ENCODE data around the gene PPP5C.

Gene PPP5C

DNA sequence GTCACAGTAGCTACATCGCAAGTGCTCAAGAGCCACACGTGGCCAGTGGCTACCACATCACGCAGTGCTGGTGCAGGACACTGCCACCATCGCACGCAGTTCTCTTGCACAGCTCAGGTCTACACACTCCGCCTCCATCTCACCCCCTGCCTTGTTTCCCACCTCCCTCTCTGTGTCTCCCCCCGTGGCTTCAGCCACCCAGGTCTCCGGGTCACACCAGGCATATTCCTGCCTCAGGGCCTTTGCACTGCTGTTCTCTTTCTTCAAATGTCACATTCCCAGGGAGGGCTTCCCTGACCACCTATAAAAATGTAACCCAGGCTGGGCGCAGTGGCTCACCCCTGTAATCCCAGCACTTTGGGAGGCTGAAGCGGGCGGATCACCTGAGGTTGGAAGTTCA lies 55.8 kb downstream of the PPP5C start:
- Histone ChIP-seq H3K9me2 (replicated peaks; ENCODE audit: insufficient read depth, low read length) (no peaks in the 10 kb centered on the region), H3K9ac (ENCODE audit: low read length) (no peak overlapping the region), H3F3A (ENCODE audit: insufficient read depth) (0 out of 2 replicates have a peak, but pooled peaks cover 4% of the 10 kb centered on the region), H3K4me2 (ENCODE audit: low read depth, low read length, poor library complexity, severe bottlenecking) (no peak overlapping the region), H3K36me3 (ENCODE audit: low read length) (no peaks in the 10 kb centered on the region), H3K4me3 (ENCODE audit: insufficient read depth, low read length, poor library complexity, severe bottlenecking) (no peak overlapping the region), H3K79me2 (ENCODE audit: insufficient read depth, low read length) (no peaks in the 10 kb centered on the region), H3K27ac (ENCODE audit: low read depth, low read length) (peak overlapping the region; percentile 50; the same call in 1 of the 2 replicates), H2AFZ (ENCODE audit: low read depth, low read length, severe bottlenecking) (peak overlapping the region; percentile 38), H3K27me3 (ENCODE audit: low read length) (no peaks in the 10 kb centered on the region), H3K9me3 (ENCODE audit: insufficient read depth, low read length) (no peaks in the 10 kb centered on the region), H4K20me1 (ENCODE audit: low read depth, low read length) (no peaks in the 10 kb centered on the region)
- TF ChIP-seq EZH2phosphoT487 (conservative IDR thresholded peaks at IDR 0.05; ENCODE audit: low read length) = no peak
- TF ChIP-seq, protein P1, sequence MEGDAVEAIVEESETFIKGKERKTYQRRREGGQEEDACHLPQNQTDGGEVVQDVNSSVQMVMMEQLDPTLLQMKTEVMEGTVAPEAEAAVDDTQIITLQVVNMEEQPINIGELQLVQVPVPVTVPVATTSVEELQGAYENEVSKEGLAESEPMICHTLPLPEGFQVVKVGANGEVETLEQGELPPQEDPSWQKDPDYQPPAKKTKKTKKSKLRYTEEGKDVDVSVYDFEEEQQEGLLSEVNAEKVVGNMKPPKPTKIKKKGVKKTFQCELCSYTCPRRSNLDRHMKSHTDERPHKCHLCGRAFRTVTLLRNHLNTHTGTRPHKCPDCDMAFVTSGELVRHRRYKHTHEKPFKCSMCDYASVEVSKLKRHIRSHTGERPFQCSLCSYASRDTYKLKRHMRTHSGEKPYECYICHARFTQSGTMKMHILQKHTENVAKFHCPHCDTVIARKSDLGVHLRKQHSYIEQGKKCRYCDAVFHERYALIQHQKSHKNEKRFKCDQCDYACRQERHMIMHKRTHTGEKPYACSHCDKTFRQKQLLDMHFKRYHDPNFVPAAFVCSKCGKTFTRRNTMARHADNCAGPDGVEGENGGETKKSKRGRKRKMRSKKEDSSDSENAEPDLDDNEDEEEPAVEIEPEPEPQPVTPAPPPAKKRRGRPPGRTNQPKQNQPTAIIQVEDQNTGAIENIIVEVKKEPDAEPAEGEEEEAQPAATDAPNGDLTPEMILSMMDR (IDR thresholded peaks at IDR 0.05; ENCODE audit: insufficient read depth, low read length, poor library complexity, severe bottlenecking) = no peak

DNA sequence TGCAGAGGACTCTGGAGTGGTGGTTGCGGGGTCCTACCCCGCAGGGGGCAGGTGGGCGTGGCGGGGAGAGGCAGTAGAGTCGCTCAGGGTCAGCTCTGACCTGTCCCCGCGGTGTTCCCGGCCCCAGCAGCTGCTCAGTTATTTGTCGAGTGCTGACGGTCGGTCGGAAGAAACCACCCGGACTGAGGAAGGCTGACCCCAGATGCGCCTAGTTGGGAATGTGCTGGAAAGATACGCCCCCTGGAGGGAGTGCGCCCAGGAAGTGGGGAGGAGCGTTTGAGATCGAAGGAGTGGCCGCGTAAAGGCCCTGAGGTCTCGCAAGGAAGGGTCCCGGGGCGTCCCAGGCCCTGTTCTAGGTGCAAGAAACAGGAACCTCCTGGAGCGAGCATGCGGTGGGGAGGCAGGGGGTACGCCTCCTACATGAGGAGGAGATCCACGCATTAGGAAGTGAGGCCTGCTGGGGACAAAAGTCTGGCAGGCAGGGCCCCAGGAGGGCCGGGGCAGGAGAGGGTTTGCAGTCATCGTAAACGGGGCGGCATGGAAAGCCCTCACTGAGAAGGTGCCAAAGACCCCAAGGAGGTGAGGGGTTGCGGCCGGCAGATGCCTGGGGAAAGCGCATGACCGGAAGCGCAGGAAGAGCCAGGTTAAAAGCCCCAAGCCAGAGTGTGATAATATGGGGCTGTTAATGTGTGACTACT lies 57.3 kb downstream of the PPP5C start:
- Histone ChIP-seq H3F3A (ENCODE audit: insufficient read depth) (0 out of 2 replicates have a peak, but pooled peaks cover 4% of the 10 kb centered on the region), H3K4me2 (ENCODE audit: low read depth, low read length, poor library complexity, severe bottlenecking) (no peak overlapping the region), H3K27ac (ENCODE audit: low read depth, low read length) (no peak overlapping the region), H4K20me1 (ENCODE audit: low read depth, low read length) (no peaks in the 10 kb centered on the region), H3K79me2 (ENCODE audit: insufficient read depth, low read length) (no peaks in the 10 kb centered on the region), H3K27me3 (ENCODE audit: low read length) (no peaks in the 10 kb centered on the region), H3K36me3 (ENCODE audit: low read length) (no peaks in the 10 kb centered on the region), H3K4me3 (ENCODE audit: insufficient read depth, low read length, poor library complexity, severe bottlenecking) (no peak overlapping the region), H3K9me2 (replicated peaks; ENCODE audit: insufficient read depth, low read length) (no peaks in the 10 kb centered on the region), H2AFZ (ENCODE audit: low read depth, low read length, severe bottlenecking) (no peak overlapping the region), H3K9ac (ENCODE audit: low read length) (no peak overlapping the region), H3K9me3 (ENCODE audit: insufficient read depth, low read length) (no peaks in the 10 kb centered on the region)
- TF ChIP-seq, protein P1 (IDR thresholded peaks at IDR 0.05; ENCODE audit: insufficient read depth, low read length, poor library complexity, severe bottlenecking) = no peak
- TF ChIP-seq EZH2phosphoT487 (conservative IDR thresholded peaks at IDR 0.05; ENCODE audit: low read length) = no peak

DNA sequence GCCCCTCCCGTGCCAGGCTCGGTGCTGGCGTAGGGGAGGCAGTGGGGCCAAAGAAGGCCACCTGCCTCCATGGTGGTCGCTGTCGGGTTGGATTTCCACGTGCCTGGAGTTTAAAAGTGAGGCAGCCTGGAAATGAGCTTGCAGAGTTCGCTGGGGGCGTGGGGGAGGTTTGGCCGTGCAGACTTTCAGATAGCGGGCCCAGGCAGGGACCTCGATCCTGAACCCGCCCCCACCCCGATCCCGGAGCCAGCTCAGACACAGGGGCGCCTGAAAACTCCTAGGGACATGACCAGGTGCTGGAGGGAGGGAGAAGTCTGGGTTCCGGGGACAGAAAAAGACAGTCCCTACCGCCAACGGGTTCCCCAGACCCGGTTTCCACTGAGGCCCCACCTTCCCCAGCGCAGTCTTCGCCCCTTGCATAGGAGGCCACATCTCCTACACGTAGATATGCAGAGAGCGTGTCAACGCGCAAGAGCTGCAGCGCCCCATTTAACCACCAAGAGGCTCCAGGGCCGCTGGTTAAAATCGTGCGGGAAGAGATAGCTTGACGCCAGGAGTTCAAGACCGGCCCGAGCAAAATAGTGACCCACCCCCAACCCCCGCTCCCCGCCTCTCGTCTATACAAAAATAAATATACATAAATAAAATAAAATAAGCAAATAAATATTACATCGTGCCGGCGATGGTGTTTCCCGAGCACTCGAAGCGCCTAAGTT lies 58.0 kb downstream of the PPP5C start:
- H3K27me3 ChIP-seq (ENCODE audit: low read length) = no peaks in the 10 kb centered on the region
- H3K9me3 ChIP-seq (ENCODE audit: insufficient read depth, low read length) = no peaks in the 10 kb centered on the region
- no peaks in the 10 kb centered on the region for H3K9me2 ChIP-seq (replicated peaks; ENCODE audit: insufficient read depth, low read length)
- H3F3A ChIP-seq (ENCODE audit: insufficient read depth) = 0 out of 2 replicates have a peak, but pooled peaks cover 4% of the 10 kb centered on the region
- H3K4me3 ChIP-seq (ENCODE audit: insufficient read depth, low read length, poor library complexity, severe bottlenecking) = no peak overlapping the region
- H4K20me1 ChIP-seq (ENCODE audit: low read depth, low read length) = no peaks in the 10 kb centered on the region
- H3K9ac ChIP-seq (ENCODE audit: low read length) = no peak overlapping the region
- TF ChIP-seq EZH2phosphoT487 (conservative IDR thresholded peaks at IDR 0.05; ENCODE audit: low read length) = no peak
- TF ChIP-seq, protein P1 (IDR thresholded peaks at IDR 0.05; ENCODE audit: insufficient read depth, low read length, poor library complexity, severe bottlenecking) = no peak
- no peaks in the 10 kb centered on the region for H3K36me3 ChIP-seq (ENCODE audit: low read length)
- no peak overlapping the region for H3K27ac ChIP-seq (ENCODE audit: low read depth, low read length)
- H3K79me2 ChIP-seq (ENCODE audit: insufficient read depth, low read length) = no peaks in the 10 kb centered on the region
- H3K4me2 ChIP-seq (ENCODE audit: low read depth, low read length, poor library complexity, severe bottlenecking) = no peak overlapping the region
- H2AFZ ChIP-seq (ENCODE audit: low read depth, low read length, severe bottlenecking) = no peak overlapping the region

Data from SU-DHL-6 (cell line).